HG03354 (cell line): ENCODE data around the gene LGR6.

Experiments
- ATAC-seq: cut with Tn5 transposase; IDR thresholded peaks from one replicate; pipeline ENCODE4 v1.9.1; 2021; ENCODE audit warnings: mild to moderate bottlenecking; ENCODE audit not compliant: unreplicated experiment, poor library complexity, severe bottlenecking

LGR6 gene

GRCh38 chr1:202275061-202275770 is 81.6 kb downstream of the LGR6 start:
- no peak for ATAC-seq

- ATAC-seq: no peak
These were observed 82.6 kb downstream of the LGR6 start for GRCh38 chr1:202276081-202276715.

GRCh38 chr1:202276920-202277319 is 83.3 kb downstream of the LGR6 start:
- ATAC-seq: no peak

- ATAC-seq: no peak
These were observed 85.2 kb downstream of the LGR6 start for GRCh38 chr1:202278751-202279150.

GRCh38 chr1:202279806-202280205 is 86.2 kb downstream of the LGR6 start:
- no peak for ATAC-seq

- ATAC-seq: no peak
These were observed 87.0 kb downstream of the LGR6 start for GRCh38 chr1:202280595-202280994.

GRCh38 chr1:202281316-202282024 is 87.9 kb downstream of the LGR6 start:
- no peak for ATAC-seq

GRCh38 chr1:202282025-202282371 is 88.4 kb downstream of the LGR6 start:
- no peak for ATAC-seq

GRCh38 chr1:202282596-202283283 is 89.1 kb downstream of the LGR6 start:
- ATAC-seq: no peak

GRCh38 chr1:202283379-202283844 is 89.8 kb downstream of the LGR6 start:
- no peak for ATAC-seq

GRCh38 chr1:202283991-202284390 is 90.4 kb downstream of the LGR6 start:
- no peak for ATAC-seq

- no peak for ATAC-seq
These were observed 92.3 kb downstream of the LGR6 start for GRCh38 chr1:202285908-202286307.

- no peak for ATAC-seq
These were observed 93.1 kb downstream of the LGR6 start for GRCh38 chr1:202286622-202287097.

- no peak for ATAC-seq
These were observed 93.6 kb downstream of the LGR6 start for GRCh38 chr1:202287196-202287595.

GRCh38 chr1:202288177-202288576 is 94.6 kb downstream of the LGR6 start:
- no peak for ATAC-seq

GRCh38 chr1:202289009-202289408 is 95.4 kb downstream of the LGR6 start:
- ATAC-seq: no peak

- ATAC-seq: no peak
These were observed 97.4 kb downstream of the LGR6 start for GRCh38 chr1:202291001-202291400.

- no peak for ATAC-seq
These were observed 98.5 kb downstream of the LGR6 start for GRCh38 chr1:202291961-202292712.

GRCh38 chr1:202292773-202293172 is 99.2 kb downstream of the LGR6 start:
- ATAC-seq: no peak

- ATAC-seq: no peak
These were observed 100.0 kb downstream of the LGR6 start for GRCh38 chr1:202293569-202293968.
